AG20443 (cell line): ENCODE measurements around the gene KLC4.
"Not testable (repeated sequence)": the region's sequence is repeated elsewhere in the genome, so short reads cannot be mapped to it uniquely, and the experiment has no call there.

Experiments used
- DNase-seq: peaks from one replicate; pipeline ENCODE4 v3.0.0; 2012; ENCODE audit warnings: low spot score, mixed read lengths

KLC4 gene

GRCh38 chr6:43036712-43037111, 22.7 kb upstream of the KLC4 start:
- DNase-seq: no peak

GRCh38 chr6:43037197-43037596, 22.2 kb upstream of the KLC4 start:
- no peak for DNase-seq

- no peak for DNase-seq
These were observed 21.7 kb upstream of the KLC4 start for GRCh38 chr6:43037706-43038105.

- DNase-seq: no peak
These were observed 20.7 kb upstream of the KLC4 start for GRCh38 chr6:43038727-43039126.

GRCh38 chr6:43040542-43041257, 18.7 kb upstream of the KLC4 start:
- DNase-seq: no peak

- DNase-seq: not testable (repeated sequence)
These were observed 18.0 kb upstream of the KLC4 start for GRCh38 chr6:43041475-43041874.

GRCh38 chr6:43043310-43043709, 16.1 kb upstream of the KLC4 start:
- DNase-seq: no peak

GRCh38 chr6:43045371-43045930, 14.0 kb upstream of the KLC4 start:
- no peak for DNase-seq

GRCh38 chr6:43047998-43048397, 11.4 kb upstream of the KLC4 start:
- DNase-seq: no peak

GRCh38 chr6:43050981-43051380, 8.4 kb upstream of the KLC4 start:
- DNase-seq: no peak

GRCh38 chr6:43052225-43052841, 7.1 kb upstream of the KLC4 start:
- no peak for DNase-seq

GRCh38 chr6:43052842-43053544, 6.4 kb upstream of the KLC4 start:
- peak; percentile 39 for DNase-seq

GRCh38 chr6:43053545-43054205, 5.8 kb upstream of the KLC4 start, which contains the start of gene CUL7:
CUL7 (minus strand) TSS chr6:43053851; CDS start chr6:43052788, 1,063 bp downstream.
- DNase-seq: peak; percentile 99

GRCh38 chr6:43054206-43054943, 5.1 kb upstream of the KLC4 start:
- DNase-seq: no peak

- DNase-seq: no peak
These were observed 3.5 kb upstream of the KLC4 start for GRCh38 chr6:43055966-43056365.

GRCh38 chr6:43058531-43058930, 900 bp upstream of the KLC4 start:
- DNase-seq: no peak

- DNase-seq: no peak
These were observed 763 bp downstream of the KLC4 start for GRCh38 chr6:43060034-43060754.

GRCh38 chr6:43060755-43061633, 1.6 kb downstream of the KLC4 start:
- DNase-seq: no peak

GRCh38 chr6:43061861-43062260, 2.4 kb downstream of the KLC4 start:
- DNase-seq: no peak

GRCh38 chr6:43062818-43063217, 3.4 kb downstream of the KLC4 start:
- no peak for DNase-seq
